ENCODE data around the gene NFU1. TPM values are rescaled to one million over a fixed set of nuclear protein-coding genes. Genes with fewer than 3 reads are reported as not detected.

NFU1 gene
- total RNA-seq, 1 experiment from 2014 or later = 35.1 TPM

DNA sequence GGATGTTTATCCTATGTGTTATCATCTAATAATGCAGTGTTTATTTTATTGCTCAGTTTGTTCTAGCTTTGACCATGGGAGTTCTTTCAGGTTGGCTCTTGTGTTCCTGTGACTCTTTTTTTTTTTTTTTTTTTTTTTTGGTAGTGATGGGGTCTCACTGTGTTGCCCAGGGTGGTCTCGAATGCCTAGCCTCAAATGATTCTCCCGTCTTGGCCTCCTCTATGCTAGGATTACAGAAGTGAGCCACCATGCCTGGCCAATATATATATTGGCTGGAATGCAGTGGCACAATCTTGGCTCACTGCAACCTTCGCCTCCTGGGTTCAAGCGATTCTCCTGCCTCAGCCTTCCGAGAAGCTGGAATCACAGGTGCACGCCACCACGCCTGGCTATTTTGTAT lies 18.9 kb upstream of the NFU1 start:
- no peaks in the 10 kb centered on the region; the same call in 1 of the 2 replicates for H3F3A ChIP-seq (ENCODE audit: insufficient read depth, low read depth)
- no peak overlapping the region for H3K27ac ChIP-seq
- CTCF ChIA-PET = interaction anchor here (0.6 kb wide), 1 partner anchor 94 kb away, joined by 3 read pairs; no protein-coding TSS in a partner anchor
- no peak overlapping the region for H3K4me2 ChIP-seq
- H4K20me1 ChIP-seq (ENCODE audit: insufficient read depth) = no peaks in the 10 kb centered on the region
- POLR2A ChIA-PET (ENCODE audit: unreplicated experiment) = no interaction called here
- H3K9me3 ChIP-seq (ENCODE audit: insufficient read depth, low read depth) = no peaks in the 10 kb centered on the region
- no peak overlapping the region for H2AFZ ChIP-seq
- intact Hi-C loops (cut with micrococcal nuclease; ENCODE audit: unreplicated experiment) = no loop called here
- TF ChIP-seq EZH2 (IDR thresholded peaks at IDR 0.05; ENCODE audit: low read depth) (no peak), CTCF (conservative IDR thresholded peaks at IDR 0.05) (no peak)
- 0 out of 2 replicates have a peak, but pooled peaks cover 3% of the 10 kb centered on the region for H3K36me3 ChIP-seq (ENCODE audit: low read depth)
- H3K79me2 ChIP-seq (ENCODE audit: low read depth) = no peaks in the 10 kb centered on the region
- 0 out of 2 replicates have a peak, but pooled peaks cover under 1% of the 10 kb centered on the region for H3K9me2 ChIP-seq (ENCODE audit: insufficient read depth)
- H3K27me3 ChIP-seq (ENCODE audit: insufficient read depth, low read depth) = no peaks in the 10 kb centered on the region
- H3K4me3 ChIP-seq = no peak overlapping the region
- H3K4me1 ChIP-seq (replicated peaks; ENCODE audit: insufficient read depth) = no peaks in the 10 kb centered on the region
- BruUV-seq (replicated peaks) = no TSS peak
- DNase-seq = no peak

DNA sequence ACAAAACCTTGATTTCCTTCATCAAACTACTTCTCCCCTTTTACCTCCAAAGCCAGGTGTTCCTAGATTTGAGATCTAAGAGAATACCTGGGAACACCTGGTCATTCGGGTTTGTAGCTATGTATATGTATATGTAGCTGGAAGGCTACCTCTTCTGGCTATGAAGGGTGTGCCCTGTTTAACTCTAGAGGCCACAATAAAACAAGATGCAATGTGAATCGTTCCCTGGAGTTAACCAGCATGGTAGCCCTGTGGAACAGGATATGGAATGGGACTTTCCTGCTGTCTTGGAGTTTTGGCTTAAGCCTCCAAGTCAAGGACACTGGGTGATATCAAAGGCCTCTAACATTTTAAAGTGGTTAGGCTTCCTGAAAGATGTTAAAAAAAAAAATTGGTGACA lies 17.7 kb upstream of the NFU1 start:
- intact Hi-C loops (cut with micrococcal nuclease; ENCODE audit: unreplicated experiment) = no loop called here

DNA sequence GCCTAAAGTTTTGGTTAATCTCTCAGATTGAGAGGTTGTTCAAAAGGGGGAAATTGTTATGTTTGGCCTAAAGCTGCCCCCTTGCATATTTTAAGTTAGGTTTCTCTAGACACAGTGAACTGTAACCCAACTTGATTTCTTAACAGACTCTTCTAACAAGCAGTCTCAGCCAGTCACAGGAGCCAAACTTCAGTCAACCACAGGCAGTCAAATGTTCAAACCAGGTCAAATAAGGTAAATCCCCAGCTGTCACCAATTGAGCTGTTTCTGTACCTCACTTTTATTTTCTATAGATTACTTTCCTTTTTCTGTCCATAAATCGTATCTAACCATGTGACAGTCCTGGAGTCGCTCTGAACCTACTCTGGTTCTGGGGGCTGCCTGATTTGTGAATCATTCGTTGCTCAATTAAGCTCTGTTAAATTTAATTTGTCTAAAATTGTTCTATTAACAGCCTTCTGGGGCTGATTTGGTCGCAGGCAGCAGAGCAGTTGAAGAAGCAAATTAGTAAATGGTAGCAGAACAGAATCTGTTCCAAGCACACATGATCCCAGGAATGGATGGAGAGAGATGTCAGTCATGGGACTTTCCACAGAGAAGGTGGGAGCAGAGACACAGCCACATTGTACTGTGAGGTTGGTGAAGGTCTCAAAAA lies 16.4 kb upstream of the NFU1 start:
- H3K9me2 ChIP-seq (ENCODE audit: insufficient read depth) = no peaks in the 10 kb centered on the region
- H3K36me3 ChIP-seq (ENCODE audit: low read depth) = no peaks in the 10 kb centered on the region
- no peaks in the 10 kb centered on the region for H3F3A ChIP-seq (ENCODE audit: insufficient read depth, low read depth)
- H4K20me1 ChIP-seq (ENCODE audit: insufficient read depth) = no peaks in the 10 kb centered on the region
- DNase-seq = no peak
- intact Hi-C loops (cut with micrococcal nuclease; ENCODE audit: unreplicated experiment) = no loop called here
- no peak for TF ChIP-seq CTCF (conservative IDR thresholded peaks at IDR 0.05)
- ChIA-PET CTCF (no interaction called here), POLR2A (ENCODE audit: unreplicated experiment) (no interaction called here)
- no TSS peak for BruUV-seq (replicated peaks)
- no peaks in the 10 kb centered on the region for H3K4me1 ChIP-seq (replicated peaks; ENCODE audit: insufficient read depth)
- no peak overlapping the region for H2AFZ ChIP-seq
- H3K79me2 ChIP-seq (ENCODE audit: low read depth) = no peaks in the 10 kb centered on the region
- no peaks in the 10 kb centered on the region for H3K9me3 ChIP-seq (ENCODE audit: insufficient read depth, low read depth)
- H3K4me3 ChIP-seq = no peak overlapping the region
- no peak overlapping the region for H3K27ac ChIP-seq
- no peaks in the 10 kb centered on the region for H3K27me3 ChIP-seq (ENCODE audit: insufficient read depth, low read depth)
- no peak overlapping the region for H3K4me2 ChIP-seq

More for the DNA sequence above, 17.7 kb upstream of the NFU1 start:
- Histone ChIP-seq H3K4me3 (no peak overlapping the region), H2AFZ (no peak overlapping the region), H3K9me2 (ENCODE audit: insufficient read depth) (no peaks in the 10 kb centered on the region), H3K36me3 (ENCODE audit: low read depth) (no peaks in the 10 kb centered on the region), H3K79me2 (ENCODE audit: low read depth) (no peaks in the 10 kb centered on the region), H3K9me3 (ENCODE audit: insufficient read depth, low read depth) (no peaks in the 10 kb centered on the region), H3F3A (ENCODE audit: insufficient read depth, low read depth) (no peaks in the 10 kb centered on the region), H3K4me1 (replicated peaks; ENCODE audit: insufficient read depth) (no peaks in the 10 kb centered on the region), H4K20me1 (ENCODE audit: insufficient read depth) (no peaks in the 10 kb centered on the region), H3K27ac (no peak overlapping the region), H3K27me3 (ENCODE audit: insufficient read depth, low read depth) (no peaks in the 10 kb centered on the region), H3K4me2 (no peak overlapping the region)
- POLR2A ChIA-PET (ENCODE audit: unreplicated experiment) = no interaction called here
- CTCF ChIA-PET = no interaction called here
- TF ChIP-seq CTCF (conservative IDR thresholded peaks at IDR 0.05) = no peak
- TF ChIP-seq EZH2 (IDR thresholded peaks at IDR 0.05; ENCODE audit: low read depth) = no peak
- DNase-seq = no peak
- BruUV-seq (replicated peaks) = no TSS peak

All from PC-9 (cell line).